MM.1S (cell line): ENCODE results near the gene TMX2.

Source experiments
- EZH2 ChIP-seq: fragments of 300-600 bp; sonication (generic); optimal IDR thresholded peaks from 2 replicates; pipeline ENCODE3; 2017; ENCODE audit warnings: low read depth, mild to moderate bottlenecking, antibody characterized with exemption, low read length, mixed read lengths
- EZH2phosphoT487 ChIP-seq: fragments of 300-600 bp; sonication (generic); IDR thresholded peaks from 2 replicates; pipeline ENCODE4 v1.6.1; 2018; ENCODE audit warnings: antibody characterized with exemption, low read length
- TF ChIP-seq, protein P1 (sequence below): fragments of 300-600 bp; sonication (generic); IDR thresholded peaks from 2 replicates; pipeline ENCODE4 v1.5.1; 2016; ENCODE audit warnings: antibody characterized with exemption, low read length, mixed read lengths

GRCh38 chr11:57711414-57712255 is 758 bp upstream of the TMX2 start, which contains the start of gene MED19:
- no peak for TF ChIP-seq EZH2phosphoT487
- TF ChIP-seq, protein P1, sequence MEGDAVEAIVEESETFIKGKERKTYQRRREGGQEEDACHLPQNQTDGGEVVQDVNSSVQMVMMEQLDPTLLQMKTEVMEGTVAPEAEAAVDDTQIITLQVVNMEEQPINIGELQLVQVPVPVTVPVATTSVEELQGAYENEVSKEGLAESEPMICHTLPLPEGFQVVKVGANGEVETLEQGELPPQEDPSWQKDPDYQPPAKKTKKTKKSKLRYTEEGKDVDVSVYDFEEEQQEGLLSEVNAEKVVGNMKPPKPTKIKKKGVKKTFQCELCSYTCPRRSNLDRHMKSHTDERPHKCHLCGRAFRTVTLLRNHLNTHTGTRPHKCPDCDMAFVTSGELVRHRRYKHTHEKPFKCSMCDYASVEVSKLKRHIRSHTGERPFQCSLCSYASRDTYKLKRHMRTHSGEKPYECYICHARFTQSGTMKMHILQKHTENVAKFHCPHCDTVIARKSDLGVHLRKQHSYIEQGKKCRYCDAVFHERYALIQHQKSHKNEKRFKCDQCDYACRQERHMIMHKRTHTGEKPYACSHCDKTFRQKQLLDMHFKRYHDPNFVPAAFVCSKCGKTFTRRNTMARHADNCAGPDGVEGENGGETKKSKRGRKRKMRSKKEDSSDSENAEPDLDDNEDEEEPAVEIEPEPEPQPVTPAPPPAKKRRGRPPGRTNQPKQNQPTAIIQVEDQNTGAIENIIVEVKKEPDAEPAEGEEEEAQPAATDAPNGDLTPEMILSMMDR = no peak
- no peak for TF ChIP-seq EZH2
